ENCODE results near the gene IMMP2L.

IMMP2L gene

DNA sequence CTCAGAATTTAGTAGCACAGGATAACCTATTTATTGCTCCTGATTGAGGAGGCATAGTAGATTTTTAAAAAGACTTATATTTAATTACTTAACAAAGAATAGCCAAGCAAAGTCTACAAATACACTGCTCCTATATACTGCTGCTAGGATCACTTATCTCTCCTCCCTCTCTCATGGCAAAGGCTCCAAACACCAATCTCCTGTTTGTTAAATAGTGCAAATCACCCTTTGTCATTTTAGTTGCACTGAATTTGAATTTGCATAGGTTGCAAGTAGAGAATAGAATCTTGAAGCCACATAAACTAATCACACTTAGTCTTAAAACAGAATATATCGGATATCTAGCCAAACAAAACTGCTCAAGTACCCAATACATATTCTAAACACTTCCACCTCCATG, 690.4 kb downstream of the IMMP2L start:
- Histone ChIP-seq H3K4me1 (ENCODE audit: insufficient read depth, low read length) (peaks cover 15% of the 10 kb centered on the region; the same call in 1 of the 2 replicates), H3K9me3 (ENCODE audit: control insufficient read depth, insufficient read depth, low read length) (no peaks in the 10 kb centered on the region), H3K9ac (ENCODE audit: low read depth, low read length) (no peak overlapping the region), H3K36me3 (ENCODE audit: insufficient read depth, low read length) (no peaks in the 10 kb centered on the region)

DNA sequence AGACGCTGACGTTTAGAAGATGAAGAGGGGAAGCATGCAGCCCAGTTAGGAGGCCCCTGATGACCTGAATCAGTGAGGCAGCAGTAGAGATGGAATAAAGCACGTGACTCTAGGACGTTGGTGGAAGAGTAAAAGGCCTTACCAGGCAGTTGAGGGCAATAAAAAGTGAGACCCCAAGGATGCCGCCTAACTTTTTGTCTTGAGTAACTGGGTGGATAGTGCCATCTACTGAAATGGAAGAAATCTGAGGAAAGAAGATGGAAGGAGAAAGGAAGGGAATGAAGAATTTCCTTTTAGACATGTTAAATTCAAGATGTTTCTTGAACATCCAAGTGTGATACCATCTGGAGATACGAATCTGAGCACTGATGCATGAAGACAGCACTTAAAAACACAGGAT, 691.4 kb downstream of the IMMP2L start:
- H3K4me1 ChIP-seq (ENCODE audit: insufficient read depth, low read length), result peaks cover 15% of the 10 kb centered on the region; the same call in 1 of the 2 replicates
- no peak overlapping the region for H3K9ac ChIP-seq (ENCODE audit: low read depth, low read length)
- H3K9me3 ChIP-seq (ENCODE audit: control insufficient read depth, insufficient read depth, low read length), result no peaks in the 10 kb centered on the region
- H3K36me3 ChIP-seq (ENCODE audit: insufficient read depth, low read length), result no peaks in the 10 kb centered on the region

DNA sequence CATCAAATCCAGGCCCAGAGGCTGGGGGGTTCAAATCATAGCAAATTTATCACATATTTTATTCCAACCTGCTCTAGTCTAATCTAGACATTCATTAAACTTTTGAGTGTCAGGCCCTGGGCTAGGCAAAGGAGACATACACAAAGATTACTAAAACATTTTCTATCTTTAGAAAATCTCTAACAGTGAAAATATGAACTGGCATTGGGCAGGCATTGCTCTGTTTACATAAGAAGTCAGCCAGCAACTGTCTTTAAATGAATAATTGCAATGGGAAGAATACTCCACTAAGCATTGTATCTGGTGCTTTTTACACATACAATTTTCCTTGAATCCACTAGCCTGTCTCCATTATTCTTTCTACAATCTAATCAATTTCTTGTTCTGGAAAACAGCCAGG, 693.8 kb downstream of the IMMP2L start:
- Histone ChIP-seq H3K36me3 (ENCODE audit: insufficient read depth, low read length) (no peaks in the 10 kb centered on the region), H3K9ac (ENCODE audit: low read depth, low read length) (no peak overlapping the region), H3K4me1 (ENCODE audit: insufficient read depth, low read length) (peaks cover 15% of the 10 kb centered on the region; the same call in 1 of the 2 replicates), H3K9me3 (ENCODE audit: control insufficient read depth, insufficient read depth, low read length) (no peaks in the 10 kb centered on the region)

DNA sequence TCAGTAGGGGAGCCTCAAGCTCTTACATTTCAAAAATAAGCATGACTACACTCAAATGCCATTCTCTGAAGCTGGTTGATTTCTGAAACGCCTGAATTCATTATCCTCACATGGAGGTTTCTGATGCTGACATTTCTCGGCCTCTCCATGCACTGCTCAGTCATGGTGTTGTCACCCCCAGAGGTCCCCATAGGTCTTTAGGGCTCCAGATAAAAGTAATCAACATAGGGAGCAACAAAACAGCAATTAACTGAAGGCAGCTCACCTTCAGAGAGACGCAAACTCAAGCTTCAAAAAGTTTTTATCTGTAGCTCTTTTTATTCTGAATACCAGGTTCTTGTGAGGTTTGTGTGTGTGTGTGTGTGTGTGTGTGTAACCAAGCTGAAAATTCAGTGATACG, 694.5 kb downstream of the IMMP2L start:
- Histone ChIP-seq H3K9me3 (ENCODE audit: control insufficient read depth, insufficient read depth, low read length) (no peaks in the 10 kb centered on the region), H3K36me3 (ENCODE audit: insufficient read depth, low read length) (no peaks in the 10 kb centered on the region), H3K4me1 (ENCODE audit: insufficient read depth, low read length) (peaks cover 15% of the 10 kb centered on the region; the same call in 1 of the 2 replicates), H3K9ac (ENCODE audit: low read depth, low read length) (no peak overlapping the region)

DNA sequence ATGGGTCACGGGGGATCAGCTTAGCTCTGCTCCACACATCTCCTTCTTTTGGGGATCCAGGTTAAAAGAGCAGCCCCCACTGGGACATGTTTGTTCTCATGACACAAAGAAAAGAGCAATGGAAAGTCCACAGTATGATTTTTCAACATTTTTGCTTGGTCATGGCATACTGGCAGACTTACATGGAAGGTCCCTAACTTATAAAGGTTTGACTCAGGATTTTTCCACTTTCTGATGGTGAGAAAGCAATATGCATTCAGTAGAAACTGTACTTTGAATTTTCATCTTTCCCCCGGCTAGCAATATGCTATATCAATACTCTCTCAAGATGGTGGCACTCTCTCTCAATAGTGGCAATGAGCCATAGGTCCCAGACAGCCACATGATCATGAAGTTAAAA, 699.0 kb downstream of the IMMP2L start:
- Histone ChIP-seq H3K36me3 (ENCODE audit: insufficient read depth, low read length) (no peaks in the 10 kb centered on the region), H3K4me1 (ENCODE audit: insufficient read depth, low read length) (no peaks in the 10 kb centered on the region; the same call in 1 of the 2 replicates), H3K9ac (ENCODE audit: low read depth, low read length) (no peak overlapping the region), H3K9me3 (ENCODE audit: control insufficient read depth, insufficient read depth, low read length) (no peaks in the 10 kb centered on the region)

DNA sequence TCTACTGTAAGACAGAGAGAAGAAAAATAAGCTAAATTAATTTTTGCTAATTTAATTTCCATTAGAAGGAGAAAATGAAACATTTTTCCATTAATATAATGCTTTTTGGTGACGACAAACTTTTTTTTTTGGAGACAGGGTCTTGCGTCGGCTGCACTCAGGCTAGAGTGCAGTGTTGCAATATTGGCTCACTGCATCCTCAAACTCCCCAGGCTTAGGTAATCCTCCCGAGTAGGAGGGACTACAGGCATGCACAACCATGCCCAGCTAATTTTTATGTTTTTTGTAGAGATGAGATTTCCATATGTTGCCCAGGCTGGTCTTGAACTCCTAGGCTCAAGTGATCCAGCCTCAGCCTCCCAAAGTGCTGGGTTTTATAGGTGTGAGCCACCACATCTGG, 701.1 kb downstream of the IMMP2L start:
- Histone ChIP-seq H3K9ac (ENCODE audit: low read depth, low read length) (no peak overlapping the region), H3K9me3 (ENCODE audit: control insufficient read depth, insufficient read depth, low read length) (no peaks in the 10 kb centered on the region), H3K36me3 (ENCODE audit: insufficient read depth, low read length) (no peaks in the 10 kb centered on the region), H3K4me1 (ENCODE audit: insufficient read depth, low read length) (peaks cover 9% of the 10 kb centered on the region; the same call in 1 of the 2 replicates)

DNA sequence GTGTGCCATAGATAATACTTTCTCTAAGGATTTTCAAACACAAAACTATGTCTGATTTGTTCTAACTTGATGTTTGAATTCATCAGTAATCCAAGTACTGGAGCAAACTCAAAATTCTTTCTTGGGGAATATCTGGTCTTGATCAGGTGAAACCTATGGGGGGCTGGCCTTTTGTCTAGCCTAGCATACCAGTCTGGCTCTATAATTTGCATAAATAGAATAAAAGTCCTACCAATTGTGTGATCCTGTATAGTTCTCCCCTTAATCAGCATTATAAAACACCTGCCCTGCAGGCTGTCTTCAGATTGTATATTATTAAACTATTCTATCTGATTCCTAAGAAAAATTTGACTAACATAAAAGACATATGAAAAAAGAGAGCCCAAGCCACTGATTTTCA, 705.2 kb downstream of the IMMP2L start:
- Histone ChIP-seq H3K9ac (ENCODE audit: low read depth, low read length) (no peak overlapping the region), H3K9me3 (ENCODE audit: control insufficient read depth, insufficient read depth, low read length) (no peaks in the 10 kb centered on the region), H3K36me3 (ENCODE audit: insufficient read depth, low read length) (no peaks in the 10 kb centered on the region), H3K4me1 (ENCODE audit: insufficient read depth, low read length) (peaks cover 10% of the 10 kb centered on the region; the same call in 1 of the 2 replicates)

DNA sequence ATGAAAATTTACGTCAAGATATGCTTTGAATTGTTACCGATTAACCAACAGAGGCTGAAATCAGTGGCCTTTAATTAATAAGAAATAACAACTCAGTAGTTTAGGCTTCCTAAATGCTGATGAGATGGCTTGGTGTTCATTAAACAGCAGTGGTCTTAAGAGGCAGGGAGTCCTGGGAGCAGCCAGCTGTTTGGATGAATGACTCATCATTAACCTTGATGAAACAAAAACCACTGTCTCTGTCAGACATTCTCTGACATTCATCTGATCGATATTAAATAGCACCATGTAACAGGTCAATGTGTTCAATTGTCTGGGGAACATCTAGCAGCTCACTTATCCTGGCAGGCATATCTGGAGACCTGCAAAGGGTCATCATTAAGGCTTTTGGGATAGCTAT, 705.6 kb downstream of the IMMP2L start:
- no peak overlapping the region for H3K9ac ChIP-seq (ENCODE audit: low read depth, low read length)
- H3K4me1 ChIP-seq (ENCODE audit: insufficient read depth, low read length), result peaks cover 10% of the 10 kb centered on the region; the same call in 1 of the 2 replicates
- H3K9me3 ChIP-seq (ENCODE audit: control insufficient read depth, insufficient read depth, low read length), result no peaks in the 10 kb centered on the region
- no peaks in the 10 kb centered on the region for H3K36me3 ChIP-seq (ENCODE audit: insufficient read depth, low read length)

DNA sequence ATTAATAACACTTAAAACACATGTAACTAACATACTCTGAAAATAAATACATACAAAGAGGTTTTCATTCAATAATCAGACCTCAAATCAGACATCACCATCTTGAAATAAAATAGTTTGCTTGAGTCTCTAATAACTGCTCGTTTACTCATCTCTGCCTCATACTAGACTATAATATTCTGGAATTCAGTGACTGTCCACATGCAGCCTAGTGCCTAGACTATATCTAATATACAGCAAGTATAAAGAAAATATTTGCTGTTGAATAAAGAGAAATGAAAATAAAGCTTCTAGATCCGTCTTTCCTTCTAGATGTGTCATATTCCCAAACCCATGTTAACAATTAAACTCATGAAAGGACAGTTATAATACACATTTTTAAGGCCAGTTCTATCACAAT, 707.6 kb downstream of the IMMP2L start:
- no peak overlapping the region for H3K9ac ChIP-seq (ENCODE audit: low read depth, low read length)
- 0 out of 2 replicates have a peak, but pooled peaks cover 5% of the 10 kb centered on the region for H3K9me3 ChIP-seq (ENCODE audit: control insufficient read depth, insufficient read depth, low read length)
- peaks cover 10% of the 10 kb centered on the region; the same call in 1 of the 2 replicates for H3K4me1 ChIP-seq (ENCODE audit: insufficient read depth, low read length)
- no peaks in the 10 kb centered on the region for H3K36me3 ChIP-seq (ENCODE audit: insufficient read depth, low read length)

DNA sequence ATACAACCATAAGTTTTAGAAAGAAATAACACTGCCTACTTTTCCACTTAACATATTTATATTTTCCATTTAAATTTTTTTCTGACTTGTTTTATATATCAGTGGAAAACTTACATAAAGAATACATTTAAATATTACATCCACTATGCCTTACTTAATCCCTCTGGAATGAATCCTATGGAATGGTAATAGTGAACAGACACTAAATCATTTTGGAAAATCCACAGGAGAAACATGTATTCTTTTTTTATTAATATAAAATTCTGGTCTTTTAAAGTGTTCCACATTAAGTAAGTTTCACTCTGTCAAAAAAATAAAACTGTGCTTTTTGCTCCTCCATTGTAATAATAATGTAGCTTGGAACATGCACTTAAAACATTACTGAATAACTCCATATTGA, 708.1 kb downstream of the IMMP2L start:
- Histone ChIP-seq H3K4me1 (ENCODE audit: insufficient read depth, low read length) (peaks cover 10% of the 10 kb centered on the region; the same call in 1 of the 2 replicates), H3K9ac (ENCODE audit: low read depth, low read length) (no peak overlapping the region), H3K36me3 (ENCODE audit: insufficient read depth, low read length) (no peaks in the 10 kb centered on the region), H3K9me3 (ENCODE audit: control insufficient read depth, insufficient read depth, low read length) (0 out of 2 replicates have a peak, but pooled peaks cover 5% of the 10 kb centered on the region)

DNA sequence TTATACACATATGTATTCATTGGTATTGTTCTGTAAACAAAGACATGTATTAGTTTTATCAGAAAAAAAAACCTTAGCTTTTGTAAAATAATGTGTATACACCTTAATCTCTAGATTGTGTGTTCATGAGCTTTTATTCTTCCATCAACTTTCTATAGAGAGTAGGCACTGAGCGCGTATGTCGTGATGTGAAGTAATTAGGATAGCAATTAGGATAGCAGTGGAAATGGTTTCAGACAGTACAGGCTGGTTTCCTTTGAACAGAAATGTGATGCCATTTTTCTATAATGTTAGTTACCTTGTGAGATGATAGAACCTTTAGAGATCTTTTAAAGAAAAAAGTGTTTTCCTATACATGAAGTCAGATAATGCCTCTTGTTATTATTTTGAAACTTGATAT, 709.0 kb downstream of the IMMP2L start:
- Histone ChIP-seq H3K36me3 (ENCODE audit: insufficient read depth, low read length) (no peaks in the 10 kb centered on the region), H3K4me1 (ENCODE audit: insufficient read depth, low read length) (peaks cover 10% of the 10 kb centered on the region; the same call in 1 of the 2 replicates), H3K9ac (ENCODE audit: low read depth, low read length) (no peak overlapping the region), H3K9me3 (ENCODE audit: control insufficient read depth, insufficient read depth, low read length) (0 out of 2 replicates have a peak, but pooled peaks cover 5% of the 10 kb centered on the region)

DNA sequence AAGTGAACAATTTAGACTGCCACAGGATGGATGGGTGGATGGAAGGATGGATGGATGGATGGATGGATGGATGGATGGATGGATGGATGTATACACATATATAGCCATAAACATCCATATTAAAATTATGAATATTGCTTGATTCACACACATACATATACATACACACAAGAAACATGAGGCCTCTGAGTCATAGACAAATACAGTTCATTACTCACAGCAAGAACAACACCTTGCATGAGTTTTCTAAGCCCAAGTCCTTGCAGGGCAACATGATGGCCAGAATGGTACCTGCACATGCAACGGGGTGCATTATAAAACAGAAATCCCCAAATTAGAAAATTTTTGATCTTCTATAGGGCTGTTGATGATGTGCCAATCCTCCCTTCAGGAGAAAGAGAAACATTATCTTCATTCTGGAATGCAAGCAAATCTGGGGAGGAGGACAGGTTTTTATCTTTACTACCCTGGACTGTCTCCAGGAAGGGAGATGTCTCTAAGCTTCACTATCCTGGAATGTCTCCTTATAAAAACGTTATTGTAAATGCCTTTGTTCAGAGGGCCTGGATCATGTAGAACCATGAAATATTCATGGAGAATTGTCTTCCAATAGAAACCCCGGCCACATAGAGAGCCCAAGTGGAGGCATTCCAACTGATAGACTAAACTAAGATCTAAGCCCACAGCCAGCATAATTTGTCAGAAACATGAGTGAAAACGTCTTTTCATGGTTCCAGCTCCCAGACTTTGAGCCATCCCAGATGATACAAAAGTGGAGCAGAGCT, 709.9 kb downstream of the IMMP2L start:
- H3K36me3 ChIP-seq (ENCODE audit: insufficient read depth, low read length), result no peaks in the 10 kb centered on the region
- H3K4me1 ChIP-seq (ENCODE audit: insufficient read depth, low read length), result peaks cover 10% of the 10 kb centered on the region; the same call in 1 of the 2 replicates
- no peak overlapping the region for H3K9ac ChIP-seq (ENCODE audit: low read depth, low read length)
- 0 out of 2 replicates have a peak, but pooled peaks cover 5% of the 10 kb centered on the region for H3K9me3 ChIP-seq (ENCODE audit: control insufficient read depth, insufficient read depth, low read length)

DNA sequence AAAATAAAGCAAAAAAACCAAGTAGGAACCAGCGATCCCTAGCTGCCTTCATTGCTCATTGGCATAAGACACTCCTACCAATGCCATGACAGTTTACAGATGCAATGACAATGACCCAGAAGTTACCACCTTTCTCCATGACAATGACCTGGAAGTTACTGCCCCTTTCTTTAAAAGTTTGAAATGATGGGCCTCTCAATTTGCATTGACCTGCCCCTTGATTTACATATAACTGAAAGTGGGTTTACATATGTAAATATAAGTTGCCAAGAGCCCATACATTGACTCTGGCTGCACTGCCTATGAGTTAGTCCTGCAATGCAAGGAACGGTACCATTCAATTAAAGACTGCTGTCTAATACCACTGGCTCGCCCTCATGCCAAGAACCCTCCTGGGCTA, 712.1 kb downstream of the IMMP2L start:
- Histone ChIP-seq H3K4me1 (ENCODE audit: insufficient read depth, low read length) (no peaks in the 10 kb centered on the region), H3K36me3 (ENCODE audit: insufficient read depth, low read length) (no peaks in the 10 kb centered on the region), H3K9ac (ENCODE audit: low read depth, low read length) (no peak overlapping the region), H3K9me3 (ENCODE audit: control insufficient read depth, insufficient read depth, low read length) (0 out of 2 replicates have a peak, but pooled peaks cover 5% of the 10 kb centered on the region)

DNA sequence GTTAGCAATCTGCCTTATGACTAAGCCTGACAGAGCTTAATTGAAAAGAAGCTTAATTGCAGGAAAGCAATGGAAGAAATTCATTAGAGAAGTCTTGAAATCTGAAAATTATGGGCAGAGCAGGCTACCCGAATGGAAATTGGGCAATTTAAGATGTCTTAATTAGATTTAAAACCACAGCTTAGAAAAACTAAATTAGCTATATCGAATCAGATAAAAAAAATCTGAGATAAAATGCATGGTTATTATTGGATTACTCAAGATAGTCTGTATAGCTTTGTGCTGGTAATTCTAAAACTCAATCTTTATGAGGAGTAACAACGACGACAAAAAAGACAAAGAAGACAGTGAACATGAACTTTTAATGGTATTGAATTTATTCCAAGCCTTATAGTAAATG, 719.5 kb downstream of the IMMP2L start:
- Histone ChIP-seq H3K9ac (ENCODE audit: low read depth, low read length) (no peak overlapping the region), H3K36me3 (ENCODE audit: insufficient read depth, low read length) (no peaks in the 10 kb centered on the region), H3K4me1 (ENCODE audit: insufficient read depth, low read length) (peaks cover 8% of the 10 kb centered on the region; the same call in 1 of the 2 replicates), H3K9me3 (ENCODE audit: control insufficient read depth, insufficient read depth, low read length) (no peaks in the 10 kb centered on the region)
